K562 (cell line): ENCODE data around the gene RPEL1. TPM values are rescaled to one million over a fixed set of nuclear protein-coding genes. Genes with fewer than 3 reads are reported as not detected.

Experiments used
- ATAC-seq: fragments of 200-7000 bp; cut with Tn5 transposase; 3 replicates; pipeline ENCODE4 v1.9.1; 2020; ENCODE audit warnings: moderate library complexity
- BruUV-seq: library from RNA; stranded (reverse); fragments of 400-500 nt; replicated peaks from 2 replicates; lab custom pipeline; 2021; lab: Mats Ljungman, UMichigan
- CTCF ChIA-PET: fragments of 300-600 bp; formaldehyde crosslinking; extraction: SDS; loops from one replicate; lab custom pipeline; 2021; ENCODE audit warnings: low intra/inter-chr PET ratio; lab: Yijun Ruan, JAX
- POLR2A ChIA-PET: fragments of 300-600, 350-650 bp; sonication (Branson Sonifier 250); formaldehyde crosslinking; extraction: SDS; loops from one replicate; lab custom pipeline; 2021; ENCODE audit warnings: antibody characterized with exemption, inconsistent platforms; lab: Yijun Ruan, JAX
- DNase-seq, 4 experiments: peaks; one replicate each; pipeline versions ENCODE4 v3.0.0 to v3.0.0-alpha.2; 2011 to 2018; ENCODE audit warnings: low spot score in 3 of 4, mixed read lengths in 3 of 4; ENCODE audit errors: extremely low read depth in 1 of 4
- FAIRE-seq: peaks from 2 replicates; lab custom pipeline; 2011; peaks lifted over from hg19 to GRCh38; lab: Jason Lieb, UNC
- H2AFZ ChIP-seq: 2 replicates; pipeline ENCODE4 v1.6.0; 2011; ENCODE audit warnings: low read depth, low read length, control low read depth, inconsistent platforms
- H3K27ac ChIP-seq: fragments of 200-600 bp; 3 replicates; pipeline ENCODE4 v1.8.0; 2011; ENCODE audit warnings: low read depth, mild to moderate bottlenecking, control low read depth, inconsistent platforms, low read length, moderate library complexity, mixed read lengths; ENCODE audit errors: extremely low read depth
- H3K27me3 ChIP-seq, 2 experiments: fragments of 300-600 bp in 1 of 2; 2 replicates in 1 of 2; 3 replicates in 1 of 2; pipeline versions ENCODE4 v1.6.0 to v1.8.0; 2011; ENCODE audit warnings: inconsistent platforms in 2 of 2, low read length in 2 of 2, mild to moderate bottlenecking in 1 of 2, mixed read lengths in 1 of 2, moderate library complexity in 1 of 2; ENCODE audit not compliant: control insufficient read depth in 2 of 2, insufficient read depth in 2 of 2
- H3K36me3 ChIP-seq: fragments of 300-600 bp; 3 replicates; pipeline ENCODE4 v1.8.0; 2011; ENCODE audit warnings: mild to moderate bottlenecking, low read length, inconsistent platforms; ENCODE audit not compliant: control insufficient read depth, insufficient read depth
- H3K4me1 ChIP-seq, 2 experiments: fragments of 200-600 bp in 1 of 2; replicated peaks in 1 of 2; 2 replicates in 1 of 2; 3 replicates in 1 of 2; pipeline versions ENCODE4 v1.5.1 to v1.8.0; 2011; ENCODE audit warnings: inconsistent platforms in 2 of 2, low read length in 2 of 2, mild to moderate bottlenecking in 1 of 2, mixed read lengths in 1 of 2, moderate library complexity in 1 of 2; ENCODE audit not compliant: control insufficient read depth in 2 of 2, insufficient read depth in 2 of 2
- H3K4me2 ChIP-seq: 2 replicates; pipeline ENCODE4 v1.6.1; 2011; ENCODE audit warnings: low read length, control low read depth, inconsistent platforms, mixed read lengths; ENCODE audit not compliant: insufficient read depth
- H3K4me3 ChIP-seq: fragments of 200-600 bp; sonication (generic), shearing (Covaris generic); 2 replicates; pipeline ENCODE4 v1.5.1; 2016; ENCODE audit warnings: control low read depth, inconsistent platforms
- H3K79me2 ChIP-seq: fragments of 200-600 bp; 3 replicates; pipeline ENCODE4 v1.8.0; 2011; ENCODE audit warnings: low read length, inconsistent platforms; ENCODE audit not compliant: control insufficient read depth, insufficient read depth
- H3K9ac ChIP-seq, 2 experiments: 2 replicates each; pipeline versions ENCODE4 v1.6.0 to v1.6.1; 2011; ENCODE audit warnings: low read depth in 2 of 2, low read length in 2 of 2, control low read depth in 1 of 2, inconsistent platforms in 1 of 2, mild to moderate bottlenecking in 1 of 2, mixed read lengths in 1 of 2; ENCODE audit not compliant: insufficient read depth in 1 of 2
- H3K9me1 ChIP-seq: one replicate; pipeline ENCODE4 v1.6.0; 2011; ENCODE audit warnings: inconsistent platforms, mild to moderate bottlenecking, low read length, moderate library complexity; ENCODE audit not compliant: control insufficient read depth, insufficient read depth
- H3K9me3 ChIP-seq: replicated peaks from 2 replicates; pipeline ENCODE4 v1.5.1; 2011; ENCODE audit warnings: low read depth, low read length, inconsistent platforms; ENCODE audit not compliant: control insufficient read depth, insufficient read depth
- H4K20me1 ChIP-seq: replicated peaks from 2 replicates; pipeline ENCODE4 v1.6.1; 2011; ENCODE audit warnings: low read length, inconsistent platforms, mixed read lengths; ENCODE audit not compliant: control insufficient read depth, insufficient read depth
- CCAR2 ChIP-seq: fragments of 200-400 bp; formaldehyde crosslinking; IDR thresholded peaks from 2 replicates; pipeline ENCODE4 v1.6.1; 2017; ENCODE audit warnings: mild to moderate bottlenecking, low read depth, low read length
- GTF2E2 ChIP-seq: fragments of 200-800 bp; sonication (Bioruptor generic); IDR thresholded peaks from 2 replicates; pipeline ENCODE4 v1.6.1; 2016; ENCODE audit warnings: missing genetic modification characterization, missing compliant biosample characterization
- SIRT6 ChIP-seq: IDR thresholded peaks from one replicate; pipeline ENCODE4 v1.6.1; 2012; ENCODE audit warnings: low read depth, mild to moderate bottlenecking, control low read depth, inconsistent platforms, low read length, moderate library complexity
- ZNF263 ChIP-seq: sonication (generic); formaldehyde crosslinking; IDR thresholded peaks from 2 replicates; pipeline ENCODE4 v1.8.0; 2022; ENCODE audit warnings: mild to moderate bottlenecking, missing genetic modification reagents, borderline replicate concordance
- WGBS: fragments of 100-300 bp; shearing (Covaris generic); methylation state at CpG from one replicate; pipeline ENCODE4 v1.1.6; 2016; ENCODE audit warnings: low coverage, mixed read lengths; ENCODE audit not compliant: insufficient coverage; ENCODE audit errors: missing lambda C conversion rate; 5-methylcytosine and 5-hydroxymethylcytosine counted together
- in situ Hi-C: fragments of 300-500 bp; cut with MboI; formaldehyde crosslinking; loops from 4 replicates; pipeline ENCODE4 v1.15.0; 2018; ENCODE audit warnings: inconsistent platforms, mixed read lengths
- intact Hi-C: fragments of 100-400 bp; cut with micrococcal nuclease; formaldehyde crosslinking; loops from 2 replicates; pipeline ENCODE4 v1.14.2; 2022
- polyA plus RNA-seq, 8 experiments: library from polyadenylated mRNA; depleted of rRNA in 4 of 8; stranded (reverse) in 5 of 8; unstranded in 3 of 8; fragments of >200 nt; fragmentation: Nextera tagmentation in 2 of 8; fragmentation: Illumina TruSeq in 1 of 8; extraction: Ambion mirVana in 2 of 8; extraction: Trizol in 1 of 8; gene quantifications; 2 replicates each; pipeline versions ENCODE4 v1.2.1 to v1.2.3, GENCODE V29; 2011 to 2014; ENCODE audit warnings: inconsistent platforms in 1 of 8, missing spikeins in 1 of 8
- total RNA-seq, 7 experiments: library from RNA; depleted of rRNA in 6 of 7; stranded (reverse); fragments of >200 nt in 6 of 7; fragmentation: Illumina TruSeq in 2 of 7; extraction: Trizol in 2 of 7; gene quantifications; 2 replicates each; pipeline versions ENCODE4 v1.2.1 to v1.2.3, GENCODE V29; 2011 to 2021; ENCODE audit warnings: low replicate concordance in 1 of 7
- TF ChIP-seq, protein P1 (sequence below): fragments of 450-650 bp; IDR thresholded peaks from 2 replicates; pipeline ENCODE4 v1.6.1; 2016; ENCODE audit warnings: mild to moderate bottlenecking
- TF ChIP-seq, protein P2 (sequence below): IDR thresholded peaks from 2 replicates; pipeline ENCODE4 v1.6.1; 2012; ENCODE audit warnings: low read depth, low read length, improper control_type of control experiment, borderline replicate concordance

RPEL1 gene
- total and polyA plus RNA-seq, 9 of the 15 experiments (the other 6 are each of a cell fraction or from before 2014, with no cell fraction given), result 0.04 to 0.15 (median 0.07) TPM; not detected in 4

DNA sequence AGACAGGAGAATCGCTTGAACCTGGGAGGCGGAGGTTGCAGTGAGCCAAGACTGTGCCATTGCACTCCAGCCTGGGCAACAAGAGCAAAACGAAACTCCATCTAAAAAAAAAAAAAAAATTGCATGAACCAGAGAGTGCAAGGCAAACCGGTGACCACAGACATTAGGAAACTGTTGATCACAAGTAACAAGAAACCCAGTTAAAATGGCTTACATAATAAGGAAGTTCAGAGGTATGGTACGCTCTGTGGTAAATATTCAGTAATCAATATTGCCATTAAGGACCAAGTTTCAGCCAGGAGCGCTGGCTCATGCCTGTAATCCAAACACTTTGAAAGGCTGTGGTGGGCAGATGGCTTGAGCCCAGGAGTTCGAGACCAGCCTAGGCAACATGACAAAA, 43.4 kb upstream of the RPEL1 start:
- ChIA-PET POLR2A (no interaction called here), CTCF (no interaction called here)
- no peaks in the 10 kb centered on the region for H4K20me1 ChIP-seq
- no peak for DNase-seq
- no peak overlapping the region for H2AFZ ChIP-seq
- BruUV-seq, result no TSS peak
- H3K4me1 ChIP-seq, result peaks cover under 1 to 12% of the 10 kb centered on the region in 2 experiments; a peak in 3 of 5 replicates
- in situ Hi-C loops (no loop called here), intact Hi-C loops (no loop called here)
- 60% methylated on average over 7 of the region's 7 CpGs for WGBS
- no peak overlapping the region for H3K4me3 ChIP-seq
- H3K9me1 ChIP-seq, result no peaks in the 10 kb centered on the region
- no peak overlapping the region for H3K9ac ChIP-seq
- H3K9me3 ChIP-seq, result no peaks in the 10 kb centered on the region
- no peak for FAIRE-seq
- ATAC-seq, result no peak
- H3K4me2 ChIP-seq, result no peak overlapping the region
- no peak for TF ChIP-seq GTF2E2 (tag)
- TF ChIP-seq, protein P1, sequence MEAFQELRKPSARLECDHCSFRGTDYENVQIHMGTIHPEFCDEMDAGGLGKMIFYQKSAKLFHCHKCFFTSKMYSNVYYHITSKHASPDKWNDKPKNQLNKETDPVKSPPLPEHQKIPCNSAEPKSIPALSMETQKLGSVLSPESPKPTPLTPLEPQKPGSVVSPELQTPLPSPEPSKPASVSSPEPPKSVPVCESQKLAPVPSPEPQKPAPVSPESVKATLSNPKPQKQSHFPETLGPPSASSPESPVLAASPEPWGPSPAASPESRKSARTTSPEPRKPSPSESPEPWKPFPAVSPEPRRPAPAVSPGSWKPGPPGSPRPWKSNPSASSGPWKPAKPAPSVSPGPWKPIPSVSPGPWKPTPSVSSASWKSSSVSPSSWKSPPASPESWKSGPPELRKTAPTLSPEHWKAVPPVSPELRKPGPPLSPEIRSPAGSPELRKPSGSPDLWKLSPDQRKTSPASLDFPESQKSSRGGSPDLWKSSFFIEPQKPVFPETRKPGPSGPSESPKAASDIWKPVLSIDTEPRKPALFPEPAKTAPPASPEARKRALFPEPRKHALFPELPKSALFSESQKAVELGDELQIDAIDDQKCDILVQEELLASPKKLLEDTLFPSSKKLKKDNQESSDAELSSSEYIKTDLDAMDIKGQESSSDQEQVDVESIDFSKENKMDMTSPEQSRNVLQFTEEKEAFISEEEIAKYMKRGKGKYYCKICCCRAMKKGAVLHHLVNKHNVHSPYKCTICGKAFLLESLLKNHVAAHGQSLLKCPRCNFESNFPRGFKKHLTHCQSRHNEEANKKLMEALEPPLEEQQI, result no peak
- no peak for TF ChIP-seq CCAR2
- TF ChIP-seq, protein P2, sequence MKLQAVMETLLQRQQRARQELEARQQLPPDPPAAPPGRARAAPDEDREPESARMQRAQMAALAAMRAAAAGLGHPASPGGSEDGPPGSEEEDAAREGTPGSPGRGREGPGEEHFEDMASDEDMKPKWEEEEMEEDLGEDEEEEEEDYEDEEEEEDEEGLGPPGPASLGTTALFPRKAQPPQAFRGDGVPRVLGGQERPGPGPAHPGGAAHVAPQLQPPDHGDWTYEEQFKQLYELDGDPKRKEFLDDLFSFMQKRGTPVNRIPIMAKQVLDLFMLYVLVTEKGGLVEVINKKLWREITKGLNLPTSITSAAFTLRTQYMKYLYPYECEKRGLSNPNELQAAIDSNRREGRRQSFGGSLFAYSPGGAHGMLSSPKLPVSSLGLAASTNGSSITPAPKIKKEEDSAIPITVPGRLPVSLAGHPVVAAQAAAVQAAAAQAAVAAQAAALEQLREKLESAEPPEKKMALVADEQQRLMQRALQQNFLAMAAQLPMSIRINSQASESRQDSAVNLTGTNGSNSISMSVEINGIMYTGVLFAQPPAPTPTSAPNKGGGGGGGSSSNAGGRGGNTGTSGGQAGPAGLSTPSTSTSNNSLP, result no peak
- TF ChIP-seq ZNF263, result no peak
- TF ChIP-seq SIRT6, result no peak
- no peak overlapping the region for H3K27ac ChIP-seq
- no peaks in the 10 kb centered on the region for H3K36me3 ChIP-seq
- no peaks in the 10 kb centered on the region for H3K79me2 ChIP-seq
- no peaks in the 10 kb centered on the region for H3K27me3 ChIP-seq
